ENCODE results near the gene AMIGO1. TPM values are rescaled to one million over a fixed set of nuclear protein-coding genes. Genes with fewer than 3 reads are reported as not detected.

The AMIGO1 gene, protein sequence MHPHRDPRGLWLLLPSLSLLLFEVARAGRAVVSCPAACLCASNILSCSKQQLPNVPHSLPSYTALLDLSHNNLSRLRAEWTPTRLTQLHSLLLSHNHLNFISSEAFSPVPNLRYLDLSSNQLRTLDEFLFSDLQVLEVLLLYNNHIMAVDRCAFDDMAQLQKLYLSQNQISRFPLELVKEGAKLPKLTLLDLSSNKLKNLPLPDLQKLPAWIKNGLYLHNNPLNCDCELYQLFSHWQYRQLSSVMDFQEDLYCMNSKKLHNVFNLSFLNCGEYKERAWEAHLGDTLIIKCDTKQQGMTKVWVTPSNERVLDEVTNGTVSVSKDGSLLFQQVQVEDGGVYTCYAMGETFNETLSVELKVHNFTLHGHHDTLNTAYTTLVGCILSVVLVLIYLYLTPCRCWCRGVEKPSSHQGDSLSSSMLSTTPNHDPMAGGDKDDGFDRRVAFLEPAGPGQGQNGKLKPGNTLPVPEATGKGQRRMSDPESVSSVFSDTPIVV
- 4.7 TPM for total RNA-seq

DNA sequence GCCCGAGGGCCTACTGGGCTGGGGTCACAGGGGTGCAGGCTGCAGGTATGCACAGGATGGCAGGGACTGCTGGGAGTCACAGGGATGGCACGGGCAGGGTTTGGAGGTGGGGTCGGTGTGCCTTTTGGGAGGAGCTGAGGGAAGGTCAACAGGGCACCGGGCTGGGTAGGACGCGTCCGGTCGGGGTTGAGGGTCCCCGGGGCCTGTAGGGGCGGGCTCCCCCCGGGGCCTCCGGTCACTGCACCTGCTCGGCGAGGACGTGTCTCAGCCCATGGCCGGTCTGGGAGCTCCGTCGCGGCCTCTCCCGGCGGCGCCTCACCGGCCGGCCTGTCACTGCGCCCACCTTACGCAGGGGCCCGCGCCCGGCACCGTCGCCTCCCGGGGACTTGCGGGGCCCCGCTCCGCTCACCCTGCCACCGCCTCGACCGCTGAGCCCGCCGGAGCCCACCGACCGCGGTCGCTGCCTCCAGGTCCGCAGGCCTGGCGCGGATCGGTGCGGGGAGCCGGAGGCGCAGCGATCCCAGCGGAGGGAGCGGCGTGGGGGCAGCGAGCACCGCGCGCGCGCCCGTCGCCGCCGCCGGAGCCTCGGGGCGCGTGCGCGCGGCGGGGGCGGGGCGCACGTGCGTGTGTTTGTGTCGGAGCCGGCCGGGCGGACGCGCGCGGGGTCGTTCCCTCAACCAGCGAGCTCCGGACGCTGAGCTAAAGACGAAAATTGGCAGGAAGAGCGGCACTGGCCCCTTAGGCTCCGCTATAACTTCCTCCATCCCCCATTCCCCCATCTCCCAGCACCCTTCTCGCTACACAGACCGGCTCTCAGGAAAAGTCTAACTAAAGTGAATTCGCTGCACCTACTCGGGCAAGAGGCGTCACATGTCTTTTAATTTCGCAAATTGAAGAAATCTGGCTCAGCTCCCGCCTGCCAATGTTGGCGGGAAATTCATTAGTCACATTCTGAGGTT lies at the start of gene AMIGO1:
TSS of gene AMIGO1 (minus strand) at position 552 of the 959 bp plus-strand sequence. CDS start 815 bp downstream, outside the sequence.
- peak within 1 kb of the TSS; percentile 42 to 53 for H3K27ac ChIP-seq
- H3K9me3 ChIP-seq = no peaks in the 10 kb centered on the region
- no peaks in the 10 kb centered on the region for H3K36me3 ChIP-seq
- peaks cover 0 to 15% of the 10 kb centered on the region in 2 donors for H3K4me1 ChIP-seq
- no peaks in the 10 kb centered on the region for H3K27me3 ChIP-seq
- intact Hi-C loops (cut with DNase I) = loop anchor here (1.0 kb wide), 1 partner anchor 15 kb away; the partner anchor contains the start of gene CYB561D1
- DNase-seq (ENCODE audit: low spot score in 2 of 2) = peak in 1 of 2 donors; percentile 76
- TF ChIP-seq, protein P1, sequence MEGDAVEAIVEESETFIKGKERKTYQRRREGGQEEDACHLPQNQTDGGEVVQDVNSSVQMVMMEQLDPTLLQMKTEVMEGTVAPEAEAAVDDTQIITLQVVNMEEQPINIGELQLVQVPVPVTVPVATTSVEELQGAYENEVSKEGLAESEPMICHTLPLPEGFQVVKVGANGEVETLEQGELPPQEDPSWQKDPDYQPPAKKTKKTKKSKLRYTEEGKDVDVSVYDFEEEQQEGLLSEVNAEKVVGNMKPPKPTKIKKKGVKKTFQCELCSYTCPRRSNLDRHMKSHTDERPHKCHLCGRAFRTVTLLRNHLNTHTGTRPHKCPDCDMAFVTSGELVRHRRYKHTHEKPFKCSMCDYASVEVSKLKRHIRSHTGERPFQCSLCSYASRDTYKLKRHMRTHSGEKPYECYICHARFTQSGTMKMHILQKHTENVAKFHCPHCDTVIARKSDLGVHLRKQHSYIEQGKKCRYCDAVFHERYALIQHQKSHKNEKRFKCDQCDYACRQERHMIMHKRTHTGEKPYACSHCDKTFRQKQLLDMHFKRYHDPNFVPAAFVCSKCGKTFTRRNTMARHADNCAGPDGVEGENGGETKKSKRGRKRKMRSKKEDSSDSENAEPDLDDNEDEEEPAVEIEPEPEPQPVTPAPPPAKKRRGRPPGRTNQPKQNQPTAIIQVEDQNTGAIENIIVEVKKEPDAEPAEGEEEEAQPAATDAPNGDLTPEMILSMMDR (IDR thresholded peaks at IDR 0.05) = no peak
- peak within 1 kb of the TSS; percentile 84 to 98 for H3K4me3 ChIP-seq

DNA sequence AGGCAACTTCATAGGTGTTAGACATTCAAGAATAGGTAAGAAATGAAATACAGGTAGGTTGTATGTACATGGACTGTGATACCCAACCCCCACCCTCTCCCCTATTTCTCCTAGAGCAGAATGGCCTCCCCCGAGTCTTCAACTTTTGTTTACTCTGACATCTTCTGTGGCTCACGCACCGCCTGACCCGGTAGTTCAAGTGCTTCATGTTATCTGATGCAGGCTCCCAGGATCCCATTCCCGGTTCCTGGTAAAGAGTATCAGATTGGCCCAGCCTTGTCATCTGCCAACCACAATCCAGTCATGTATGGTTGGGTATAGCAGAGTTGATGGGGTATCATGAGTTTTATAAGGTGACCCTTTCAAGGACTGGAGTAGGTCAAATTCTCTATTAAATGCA lies 48.0 kb upstream of the AMIGO1 start:
- no peaks in the 10 kb centered on the region for H3K9me3 ChIP-seq
- no peak for DNase-seq (ENCODE audit: low spot score in 2 of 2)
- H3K27ac ChIP-seq = no peak overlapping the region
- H3K4me3 ChIP-seq = no peak overlapping the region
- no peaks in the 10 kb centered on the region for H3K36me3 ChIP-seq
- no peaks in the 10 kb centered on the region for H3K27me3 ChIP-seq
- peaks cover 0 to 18% of the 10 kb centered on the region in 2 donors for H3K4me1 ChIP-seq
- intact Hi-C loops (cut with DNase I) = no loop called here
- TF ChIP-seq, protein P1 (IDR thresholded peaks at IDR 0.05) = no peak

DNA sequence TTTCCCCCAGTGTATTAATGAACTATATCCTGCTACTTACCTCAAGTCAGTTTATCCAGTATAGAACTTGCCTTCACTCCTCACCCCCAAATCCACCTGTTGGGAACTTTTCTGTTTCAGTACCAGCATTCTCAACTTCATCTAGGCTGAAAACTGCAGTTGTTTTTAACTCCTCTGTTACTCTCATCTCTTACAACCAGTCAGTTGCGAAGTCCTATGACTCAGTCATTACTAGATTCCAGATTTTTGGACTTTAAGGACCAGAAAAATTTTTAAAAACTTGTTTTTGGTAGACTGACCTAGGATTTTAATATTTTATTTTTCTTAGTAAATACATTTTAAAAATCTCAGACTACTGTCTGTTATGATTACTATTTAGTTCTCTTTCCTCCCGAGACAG lies 47.0 kb upstream of the AMIGO1 start:
- H3K4me1 ChIP-seq = peaks cover 0 to 15% of the 10 kb centered on the region in 2 donors
- H3K27me3 ChIP-seq = no peaks in the 10 kb centered on the region
- H3K4me3 ChIP-seq = no peak overlapping the region
- H3K27ac ChIP-seq = no peak overlapping the region
- H3K9me3 ChIP-seq = no peaks in the 10 kb centered on the region
- no peak for DNase-seq (ENCODE audit: low spot score in 2 of 2)
- no peaks in the 10 kb centered on the region for H3K36me3 ChIP-seq
- TF ChIP-seq, protein P1 (IDR thresholded peaks at IDR 0.05) = no peak
- intact Hi-C loops (cut with DNase I) = no loop called here

DNA sequence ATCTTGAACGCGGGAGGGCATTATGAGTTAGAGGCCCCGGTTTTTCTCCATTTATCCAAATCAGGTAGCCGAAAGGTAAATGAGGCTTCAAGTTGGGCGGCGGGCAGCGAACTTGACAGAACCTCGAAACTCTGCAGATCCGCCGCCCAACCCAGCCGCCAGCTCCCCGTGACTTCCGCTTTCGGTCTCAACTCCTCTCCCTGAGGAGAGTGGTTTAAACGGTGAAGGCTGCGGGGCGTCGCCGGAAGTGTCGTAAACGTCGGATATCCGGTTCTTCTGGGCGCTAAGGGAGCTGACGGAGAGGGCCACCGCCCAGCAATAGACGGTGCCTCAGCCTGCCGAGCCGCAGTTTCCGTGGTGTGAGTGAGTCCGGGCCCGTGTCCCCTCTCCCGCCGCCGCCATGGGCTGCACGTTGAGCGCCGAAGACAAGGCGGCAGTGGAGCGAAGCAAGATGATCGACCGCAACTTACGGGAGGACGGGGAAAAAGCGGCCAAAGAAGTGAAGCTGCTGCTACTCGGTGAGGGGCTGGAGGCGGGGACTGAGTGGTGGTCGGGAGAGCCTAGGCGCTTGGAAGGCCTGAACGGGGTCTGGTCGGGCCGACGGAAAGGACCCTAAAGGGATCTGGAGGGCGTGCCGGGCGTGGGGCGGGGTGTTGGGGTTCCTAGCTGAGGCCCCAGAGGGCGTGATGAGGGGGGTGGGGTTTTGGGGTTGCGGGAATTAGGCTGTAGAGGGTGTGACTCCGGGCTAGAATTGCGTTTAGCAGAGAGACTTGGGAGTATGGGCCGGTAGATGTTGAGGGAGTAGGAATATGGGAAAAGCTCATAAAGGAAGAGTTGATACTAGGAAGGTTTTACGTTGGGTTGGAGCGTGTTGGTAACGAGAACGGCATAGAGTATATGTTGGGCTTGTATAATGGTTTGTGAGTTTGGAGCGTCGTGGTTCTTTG lies 39.1 kb upstream of the AMIGO1 start, which contains the start of gene GNAI3:
TSS of gene GNAI3 (plus strand) at position 295 of the 947 bp plus-strand sequence. CDS start at position 401, 106 bp downstream.
- Histone ChIP-seq H3K9me3 (no peaks in the 10 kb centered on the region), H3K27me3 (no peaks in the 10 kb centered on the region), H3K4me1 (peaks cover 0 to 23% of the 10 kb centered on the region in 2 donors), H3K4me3 (peak within 1 kb of the TSS; percentile 83 to 92), H3K36me3 (no peaks in the 10 kb centered on the region), H3K27ac (peak within 1 kb of the TSS; percentile 94 to 95)
- TF ChIP-seq, protein P1 (IDR thresholded peaks at IDR 0.05) = no peak
- DNase-seq (ENCODE audit: low spot score in 2 of 2) = peak; percentile 91 to 99
- intact Hi-C loops (cut with DNase I) = loop anchor here (1.0 to 5.0 kb wide), 4 partner anchors 73 to 436 kb away; partner anchors contain the start of genes AHCYL1 and GSTM1

All from ascending aorta (tissue), 2 donors.